Keratinocyte (primary cell): ENCODE results near the gene FHOD3. TPM values are rescaled to one million over a fixed set of nuclear protein-coding genes. Genes with fewer than 3 reads are reported as not detected.

ENCODE experiments used
- DNase-seq: peaks from one replicate; pipeline ENCODE4 v3.0.0-alpha.2; 2011; ENCODE audit warnings: low read depth, missing footprints, low spot score
- FAIRE-seq: peaks from 2 replicates; lab custom pipeline; 2011; peaks lifted over from hg19 to GRCh38; lab: Jason Lieb, UNC
- H2AFZ ChIP-seq: 2 replicates; pipeline ENCODE4 v1.6.0; 2012; ENCODE audit warnings: low read length, control low read depth, inconsistent platforms; ENCODE audit not compliant: control insufficient read depth
- H3K27ac ChIP-seq: 2 replicates; pipeline ENCODE4 v1.5.1; 2011; ENCODE audit warnings: low read length; ENCODE audit not compliant: control insufficient read depth, insufficient read depth
- H3K27me3 ChIP-seq: 3 replicates; pipeline ENCODE4 v1.6.0; 2011; ENCODE audit warnings: low read length; ENCODE audit not compliant: control insufficient read depth, insufficient read depth; ENCODE audit errors: extremely low read depth
- H3K36me3 ChIP-seq, 2 experiments: 2 replicates in 1 of 2; 3 replicates in 1 of 2; pipeline ENCODE4 v1.5.1; 2011; ENCODE audit warnings: low read length in 2 of 2, mild to moderate bottlenecking in 1 of 2; ENCODE audit not compliant: control insufficient read depth in 2 of 2, insufficient read depth in 2 of 2; ENCODE audit errors: extremely low read depth in 1 of 2
- H3K4me1 ChIP-seq: 3 replicates; pipeline ENCODE4 v1.5.1; 2011; ENCODE audit warnings: low read length; ENCODE audit not compliant: control insufficient read depth, insufficient read depth; ENCODE audit errors: extremely low read depth
- H3K4me2 ChIP-seq: 3 replicates; pipeline ENCODE4 v1.6.0; 2011; ENCODE audit warnings: low read depth, low read length; ENCODE audit not compliant: control insufficient read depth, insufficient read depth; ENCODE audit errors: extremely low read depth
- H3K4me3 ChIP-seq, 3 experiments: fragments of 200-600 bp in 1 of 3; sonication (generic) in 1 of 3; 2 replicates in 2 of 3; 3 replicates in 1 of 3; pipeline ENCODE4 v1.5.1; 2011 to 2016; ENCODE audit warnings: low read length in 3 of 3, mild to moderate bottlenecking in 3 of 3, control low read depth in 2 of 3, inconsistent platforms in 1 of 3, low read depth in 1 of 3, mixed read lengths in 1 of 3, mixed run types in 1 of 3, moderate library complexity in 1 of 3; ENCODE audit not compliant: control insufficient read depth in 2 of 3, insufficient read depth in 2 of 3; ENCODE audit errors: extremely low read depth in 1 of 3
- H3K79me2 ChIP-seq: 2 replicates; pipeline ENCODE4 v1.6.0; 2012; ENCODE audit warnings: low read length; ENCODE audit not compliant: control insufficient read depth, insufficient read depth
- H3K9ac ChIP-seq: 3 replicates; pipeline ENCODE4 v1.6.0; 2011; ENCODE audit warnings: low read length; ENCODE audit not compliant: control insufficient read depth, insufficient read depth; ENCODE audit errors: extremely low read depth
- H3K9me1 ChIP-seq: 3 replicates; pipeline ENCODE4 v1.6.0; 2011; ENCODE audit warnings: low read length; ENCODE audit not compliant: control insufficient read depth, insufficient read depth; ENCODE audit errors: extremely low read depth
- H3K9me3 ChIP-seq: 2 replicates; pipeline ENCODE4 v1.5.1; 2012; ENCODE audit warnings: low read depth, low read length; ENCODE audit not compliant: control insufficient read depth
- H4K20me1 ChIP-seq: 3 replicates; pipeline ENCODE4 v1.6.0; 2011; ENCODE audit warnings: low read length; ENCODE audit not compliant: control insufficient read depth, insufficient read depth; ENCODE audit errors: extremely low read depth
- CTCF ChIP-seq, 3 experiments: IDR thresholded peaks in 1 of 3; conservative IDR thresholded peaks in 1 of 3; optimal IDR thresholded peaks in 1 of 3; 2 replicates in 2 of 3; 3 replicates in 1 of 3; pipeline versions ENCODE3 to v1.5.1; 2011; ENCODE audit warnings: low read length in 3 of 3, mild to moderate bottlenecking in 3 of 3, moderate library complexity in 2 of 3, control low read depth in 1 of 3, inconsistent platforms in 1 of 3; ENCODE audit not compliant: insufficient read depth in 2 of 3; ENCODE audit errors: extremely low read depth in 1 of 3
- EZH2 ChIP-seq: IDR thresholded peaks from one replicate; pipeline ENCODE4 v1.6.1; 2012; ENCODE audit warnings: inconsistent platforms, mild to moderate bottlenecking, low read length, moderate library complexity
- dilution Hi-C: fragments of 300-500 bp; cut with MboI; formaldehyde crosslinking; loops from one replicate; pipeline ENCODE4 v1.7.0; 2020; ENCODE audit warnings: low sequenced_read_pairs; ENCODE audit not compliant: extremely low pct_ligation_motif_present
- polyA plus RNA-seq, 5 experiments: library from polyadenylated mRNA; depleted of rRNA in 3 of 5; stranded (reverse) in 3 of 5; stranded (forward) in 1 of 5; unstranded in 1 of 5; fragments of >200 nt; gene quantifications; 1 replicate in 1 of 5; 2 replicates in 3 of 5; 3 replicates in 1 of 5; pipeline versions ENCODE4 v1.2.1 to v1.2.3, GENCODE V29; 2011 to 2012; ENCODE audit warnings: missing spikeins in 2 of 5, low read depth in 1 of 5, low replicate concordance in 1 of 5

The FHOD3 gene
- polyA plus RNA-seq, 1 donor (not counting 4 experiments of a cell fraction or from before 2014, with no cell fraction given), result 7.7 TPM

- no peak overlapping the region for H3K9ac ChIP-seq
- H3K27ac ChIP-seq, result no peak overlapping the region
- no peak overlapping the region for H3K4me2 ChIP-seq
- TF ChIP-seq EZH2, result no peak
- TF ChIP-seq CTCF (optimal IDR thresholded peaks at IDR 0.05 in 1 of 3, IDR thresholded peaks at IDR 0.05 in 1 of 3, conservative IDR thresholded peaks at IDR 0.05 in 1 of 3; ENCODE audit: extremely low read depth in 1 of 3, insufficient read depth in 2 of 3, low read length in 3 of 3), result no peak
- H3K4me1 ChIP-seq, result peaks cover 32% of the 10 kb centered on the region
- H3K9me3 ChIP-seq, result no peaks in the 10 kb centered on the region
- peaks cover 3% of the 10 kb centered on the region for H3K9me1 ChIP-seq
- no peaks in the 10 kb centered on the region for H3K79me2 ChIP-seq
- H3K27me3 ChIP-seq, result no peaks in the 10 kb centered on the region
- no peaks in the 10 kb centered on the region for H3K36me3 ChIP-seq
- H2AFZ ChIP-seq, result no peak overlapping the region
- no peaks in the 10 kb centered on the region for H4K20me1 ChIP-seq
- DNase-seq (no peak), FAIRE-seq (no peak)
- dilution Hi-C loops, result no loop called here
- no peak overlapping the region for H3K4me3 ChIP-seq
Measured at GRCh38 chr18:36389027-36389426, 91.5 kb downstream of the FHOD3 start.

GRCh38 chr18:36389811-36390581 lies 92.5 kb downstream of the FHOD3 start:
- no peak for FAIRE-seq
- Histone ChIP-seq H3K9me3 (no peaks in the 10 kb centered on the region), H3K9me1 (peaks cover 3% of the 10 kb centered on the region), H3K27ac (no peak overlapping the region), H3K9ac (no peak overlapping the region), H2AFZ (no peak overlapping the region), H4K20me1 (no peaks in the 10 kb centered on the region), H3K4me1 (peaks cover 38% of the 10 kb centered on the region), H3K27me3 (no peaks in the 10 kb centered on the region), H3K79me2 (no peaks in the 10 kb centered on the region), H3K4me3 (no peak overlapping the region), H3K4me2 (no peak overlapping the region), H3K36me3 (no peaks in the 10 kb centered on the region)
- dilution Hi-C loops, result no loop called here
- no peak for TF ChIP-seq EZH2
- TF ChIP-seq CTCF (optimal IDR thresholded peaks at IDR 0.05 in 1 of 3, IDR thresholded peaks at IDR 0.05 in 1 of 3, conservative IDR thresholded peaks at IDR 0.05 in 1 of 3; ENCODE audit: extremely low read depth in 1 of 3, insufficient read depth in 2 of 3, low read length in 3 of 3), result no peak
- DNase-seq, result no peak
